ENCODE results near the gene ST7L.
A peak's percentile ranks its signal among the peaks of the same experiment; 100 is the strongest.
"Not testable (repeated sequence)": the region's sequence is repeated elsewhere in the genome, so short reads cannot be mapped to it uniquely, and the experiment has no call there.

The ST7L gene

DNA sequence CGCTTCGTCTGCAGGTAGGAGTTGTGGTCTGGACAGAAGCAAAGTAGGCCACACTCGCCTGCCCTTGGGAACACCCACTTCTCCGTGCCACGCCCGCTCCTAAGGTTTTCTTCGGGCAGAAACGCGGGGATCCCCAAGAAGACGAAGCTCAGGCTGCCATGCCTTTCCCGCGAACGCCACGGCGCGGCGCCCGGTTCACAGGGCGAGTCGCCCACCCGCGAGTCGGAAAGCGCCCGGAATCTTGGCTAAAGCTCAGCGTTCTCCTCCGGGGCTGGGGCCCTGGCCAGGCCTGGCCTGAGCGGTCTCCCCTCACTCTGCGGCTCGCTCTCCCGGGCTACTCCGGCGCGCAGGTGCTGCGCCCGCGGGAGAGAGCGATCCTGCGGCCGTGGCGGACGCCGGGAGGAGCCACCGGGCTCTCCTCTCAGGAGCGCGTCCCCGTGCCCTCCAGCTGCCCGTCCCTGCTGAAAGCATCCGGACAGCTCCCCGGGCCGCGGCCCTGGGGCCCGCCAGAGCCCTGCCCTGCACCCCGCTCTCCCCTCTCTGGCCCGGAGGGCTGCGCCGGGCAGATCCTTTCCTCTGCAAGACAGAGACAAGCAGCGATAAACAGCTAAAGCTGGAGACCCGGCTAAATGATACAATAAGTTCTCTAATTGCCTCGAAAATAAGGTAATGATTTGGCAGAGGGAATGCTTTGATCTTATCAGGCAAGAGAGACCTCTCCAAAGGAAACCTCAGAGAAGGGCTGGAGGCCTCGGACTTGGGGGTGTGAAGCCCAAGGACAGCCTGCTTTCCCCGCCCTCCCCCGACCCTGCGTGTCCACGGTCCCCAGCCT is 116.9 kb downstream of the ST7L start:
- no peak for DNase-seq (ENCODE audit: extremely low read depth, low read depth)
- TF ChIP-seq, protein P1, sequence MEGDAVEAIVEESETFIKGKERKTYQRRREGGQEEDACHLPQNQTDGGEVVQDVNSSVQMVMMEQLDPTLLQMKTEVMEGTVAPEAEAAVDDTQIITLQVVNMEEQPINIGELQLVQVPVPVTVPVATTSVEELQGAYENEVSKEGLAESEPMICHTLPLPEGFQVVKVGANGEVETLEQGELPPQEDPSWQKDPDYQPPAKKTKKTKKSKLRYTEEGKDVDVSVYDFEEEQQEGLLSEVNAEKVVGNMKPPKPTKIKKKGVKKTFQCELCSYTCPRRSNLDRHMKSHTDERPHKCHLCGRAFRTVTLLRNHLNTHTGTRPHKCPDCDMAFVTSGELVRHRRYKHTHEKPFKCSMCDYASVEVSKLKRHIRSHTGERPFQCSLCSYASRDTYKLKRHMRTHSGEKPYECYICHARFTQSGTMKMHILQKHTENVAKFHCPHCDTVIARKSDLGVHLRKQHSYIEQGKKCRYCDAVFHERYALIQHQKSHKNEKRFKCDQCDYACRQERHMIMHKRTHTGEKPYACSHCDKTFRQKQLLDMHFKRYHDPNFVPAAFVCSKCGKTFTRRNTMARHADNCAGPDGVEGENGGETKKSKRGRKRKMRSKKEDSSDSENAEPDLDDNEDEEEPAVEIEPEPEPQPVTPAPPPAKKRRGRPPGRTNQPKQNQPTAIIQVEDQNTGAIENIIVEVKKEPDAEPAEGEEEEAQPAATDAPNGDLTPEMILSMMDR (IDR thresholded peaks at IDR 0.05; ENCODE audit: low read depth, low read length, missing control alignments): peak; percentile 81
- peak overlapping the region; percentile 49 for H3K4me3 ChIP-seq (replicated peaks; ENCODE audit: low read depth, low read length)

DNA sequence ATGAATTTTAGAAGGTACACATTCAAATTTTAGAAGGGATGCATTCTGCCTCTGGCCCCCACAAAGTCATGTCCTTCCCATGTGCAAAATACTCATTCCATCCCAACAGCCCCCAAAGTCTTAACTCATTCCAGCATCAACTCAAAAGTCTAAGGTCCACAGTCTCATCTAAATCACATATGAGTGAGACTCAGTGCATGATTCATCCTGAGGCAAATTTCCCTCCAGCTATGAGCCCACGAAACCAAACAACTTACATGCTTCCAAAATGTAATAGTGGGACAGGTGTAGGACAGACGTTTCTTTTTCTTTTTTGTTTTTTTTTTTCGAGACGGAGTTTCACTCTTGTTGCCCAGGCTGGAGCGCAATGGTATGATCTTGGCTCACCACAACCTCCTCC is 122.7 kb downstream of the ST7L start:
- DNase-seq (ENCODE audit: extremely low read depth, low read depth): no peak
- TF ChIP-seq, protein P1 (IDR thresholded peaks at IDR 0.05; ENCODE audit: low read depth, low read length, missing control alignments): no peak
- H3K4me3 ChIP-seq (replicated peaks; ENCODE audit: low read depth, low read length): no peak overlapping the region

DNA sequence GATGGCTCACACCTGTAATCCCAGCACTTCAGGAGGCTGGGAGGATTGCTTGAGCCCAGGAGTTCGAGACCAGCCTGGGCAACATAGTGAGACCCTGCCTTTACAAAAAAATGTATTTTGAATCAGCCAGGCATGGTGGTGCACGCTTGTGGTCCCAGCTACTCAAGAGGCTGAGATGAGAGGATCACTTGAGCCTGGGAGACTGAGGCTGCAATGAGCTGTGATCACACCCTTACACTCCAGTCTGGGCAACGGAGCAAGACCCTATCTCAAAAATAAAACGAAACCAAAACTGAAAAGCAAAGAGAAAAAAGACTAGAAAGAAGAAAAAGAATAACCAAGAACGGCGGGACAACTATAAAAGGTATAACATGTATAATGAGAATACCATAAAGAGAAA is 125.6 kb downstream of the ST7L start:
- TF ChIP-seq, protein P1 (IDR thresholded peaks at IDR 0.05; ENCODE audit: low read depth, low read length, missing control alignments): no peak
- no peak for DNase-seq (ENCODE audit: extremely low read depth, low read depth)
- no peak overlapping the region for H3K4me3 ChIP-seq (replicated peaks; ENCODE audit: low read depth, low read length)

DNA sequence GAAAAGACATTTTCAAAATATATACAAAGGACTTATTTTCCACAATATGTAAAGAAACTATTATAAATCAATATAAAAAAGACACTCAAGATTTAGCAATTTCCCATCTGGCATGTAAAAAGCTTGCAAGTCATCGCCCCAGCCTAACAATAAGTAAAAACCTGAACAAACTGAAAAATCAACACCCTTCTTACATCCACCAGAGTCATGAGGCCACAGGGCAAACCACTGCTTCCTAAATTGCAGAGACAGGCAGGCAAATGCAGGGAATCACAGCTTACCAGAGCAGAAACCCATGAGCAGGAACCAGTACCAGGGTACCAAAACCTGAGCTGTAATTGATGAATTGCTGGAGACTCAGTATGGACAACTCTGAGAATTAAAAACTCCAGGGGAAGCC is 126.9 kb downstream of the ST7L start:
- H3K4me3 ChIP-seq (replicated peaks; ENCODE audit: low read depth, low read length): no peak overlapping the region
- DNase-seq (ENCODE audit: extremely low read depth, low read depth): no peak
- TF ChIP-seq, protein P1 (IDR thresholded peaks at IDR 0.05; ENCODE audit: low read depth, low read length, missing control alignments): no peak

DNA sequence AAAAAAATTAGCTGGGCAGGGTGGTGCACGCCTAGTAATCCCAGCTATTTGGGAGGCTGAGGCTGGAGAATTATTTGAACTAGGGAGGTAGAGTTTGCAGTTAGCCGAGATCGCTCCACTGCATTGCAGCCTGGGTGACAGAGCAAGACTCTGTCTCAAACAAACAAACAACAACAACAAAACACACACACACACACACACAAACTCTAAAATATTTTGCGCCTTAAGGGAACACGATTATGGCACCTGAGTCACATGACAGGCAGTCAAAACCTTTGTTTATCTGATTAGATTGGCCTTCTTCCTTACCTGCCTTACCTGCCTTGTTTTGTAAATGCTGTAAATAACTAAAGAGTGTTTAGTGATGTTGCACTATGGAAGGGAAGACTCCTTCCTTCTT is 130.8 kb downstream of the ST7L start:
- DNase-seq (ENCODE audit: extremely low read depth, low read depth): no peak
- TF ChIP-seq, protein P1 (IDR thresholded peaks at IDR 0.05; ENCODE audit: low read depth, low read length, missing control alignments): no peak
- H3K4me3 ChIP-seq (replicated peaks; ENCODE audit: low read depth, low read length): no peak overlapping the region

DNA sequence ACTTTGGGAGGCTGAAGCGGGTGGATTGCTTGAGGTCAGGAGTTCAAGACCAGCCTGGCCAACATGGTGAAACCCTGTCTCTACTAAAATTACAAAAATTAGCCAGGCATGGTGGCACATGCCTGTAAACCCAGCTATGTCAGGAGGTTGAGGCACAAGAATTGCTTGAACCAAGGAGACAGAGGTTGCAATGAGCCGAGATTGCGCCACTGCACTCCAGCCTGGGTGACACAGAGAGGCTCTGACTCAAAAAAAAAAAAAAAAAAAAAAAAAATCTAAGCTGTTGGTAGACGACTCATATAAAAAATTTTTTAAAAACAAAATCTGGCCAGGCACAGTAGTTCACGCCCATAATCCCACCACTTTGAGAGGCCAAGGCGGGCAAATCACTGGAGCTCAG is 131.3 kb downstream of the ST7L start:
- H3K4me3 ChIP-seq (replicated peaks; ENCODE audit: low read depth, low read length); DNase-seq (ENCODE audit: extremely low read depth, low read depth): not testable (repeated sequence)

DNA sequence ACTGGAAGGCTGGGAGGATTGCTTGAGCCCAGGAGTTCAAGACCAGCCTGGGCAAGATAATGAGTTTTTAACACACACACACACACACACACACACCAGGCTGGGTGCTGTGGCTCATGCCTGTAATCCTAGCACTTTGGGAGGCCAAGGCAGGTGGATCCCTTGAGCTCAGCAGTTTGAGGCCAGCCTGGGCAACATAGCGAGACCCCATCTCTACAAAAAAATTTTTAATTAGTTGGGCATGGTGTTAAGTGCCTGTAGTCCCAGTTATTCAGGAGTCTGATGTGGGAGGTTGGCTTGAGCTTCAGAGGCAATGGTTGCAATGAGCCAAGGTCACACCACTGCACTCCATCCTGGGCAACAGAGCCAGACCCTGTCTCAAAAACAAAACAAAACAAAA is 132.9 kb downstream of the ST7L start:
- not testable (repeated sequence) for H3K4me3 ChIP-seq (replicated peaks; ENCODE audit: low read depth, low read length); DNase-seq (ENCODE audit: extremely low read depth, low read depth)

DNA sequence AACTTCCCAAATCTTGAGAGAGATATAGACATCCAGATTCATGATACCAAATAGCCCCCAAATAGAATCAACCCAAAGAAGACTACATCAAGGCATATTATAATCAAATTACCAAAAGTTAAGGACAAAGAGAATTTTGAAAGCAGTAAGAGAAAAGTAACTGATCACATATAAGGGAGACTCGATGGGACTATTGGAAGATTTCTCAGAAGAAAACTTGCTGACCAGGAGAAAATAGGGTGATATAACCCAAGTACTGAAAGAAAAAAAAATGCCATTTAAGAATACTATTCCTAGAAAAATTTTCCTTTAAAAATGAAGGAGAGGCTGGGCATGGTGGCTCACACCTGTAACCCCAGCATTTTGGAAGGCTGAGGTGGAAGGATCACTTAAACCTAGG is 140.6 kb downstream of the ST7L start:
- TF ChIP-seq, protein P1 (IDR thresholded peaks at IDR 0.05; ENCODE audit: low read depth, low read length, missing control alignments): no peak
- no peak for DNase-seq (ENCODE audit: extremely low read depth, low read depth)
- no peak overlapping the region for H3K4me3 ChIP-seq (replicated peaks; ENCODE audit: low read depth, low read length)
